ENCODE data around the gene MC2R. TPM values are rescaled to one million over a fixed set of nuclear protein-coding genes. Genes with fewer than 3 reads are reported as not detected.

The MC2R gene
- total and polyA plus RNA-seq, 2 of the 8 experiments (the other 6 are each of a cell fraction or from before 2014, with no cell fraction given): not detected

DNA sequence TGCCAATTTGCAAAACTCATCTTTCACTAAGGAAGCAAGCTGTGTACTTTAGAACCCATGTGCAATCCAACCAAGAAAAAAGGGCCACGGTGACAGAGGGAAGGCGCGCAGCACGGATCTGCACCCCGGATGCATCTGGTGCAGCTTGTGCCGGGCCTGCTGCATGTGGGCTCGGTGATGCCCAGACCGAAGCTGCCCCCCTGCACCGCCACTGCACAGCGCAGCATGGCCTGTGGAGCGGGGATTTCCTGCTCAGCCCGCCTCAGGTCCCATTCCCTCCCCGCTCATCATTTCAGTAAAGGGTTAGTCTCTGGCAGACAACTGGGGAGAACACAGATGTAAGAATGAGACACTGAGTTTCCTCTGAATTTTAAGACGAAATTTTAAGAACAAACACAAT is 43.0 kb downstream of the MC2R start:
- no peaks in the 10 kb centered on the region for H3K36me3 ChIP-seq (ENCODE audit: control insufficient read depth in 2 of 4, insufficient read depth in 4 of 4, low read length in 3 of 4)
- no peak overlapping the region for H3K4me2 ChIP-seq (ENCODE audit: insufficient read depth in 1 of 2, low read depth in 2 of 2, low read length in 2 of 2)
- H3K4me1 ChIP-seq (replicated peaks in 1 of 4; ENCODE audit: control insufficient read depth in 3 of 4, insufficient read depth in 4 of 4, low read length in 3 of 4): peaks cover 0 to 4% (median 1%) of the 10 kb centered on the region in 4 experiments; a peak in 3 of 7 replicates
- 89% methylated on average over 14 of the region's 14 CpGs; no CpG with 5 or more reads in 1 of the 2 experiments for WGBS, 2 experiments (ENCODE audit: extremely low coverage in 1 of 2, insufficient coverage in 1 of 2, insufficient read length in 1 of 2, insufficient replicate concordance in 2 of 2, low coverage in 1 of 2, low lambda C conversion rate in 2 of 2, missing lambda C conversion rate in 1 of 2)
- H3K9me3 ChIP-seq (ENCODE audit: insufficient read depth in 2 of 2, low read depth in 1 of 2, low read length in 1 of 2): no peaks in the 10 kb centered on the region
- no peak overlapping the region for H3K14ac ChIP-seq (ENCODE audit: insufficient read length)
- peaks cover 8% of the 10 kb centered on the region for H3K23me2 ChIP-seq (ENCODE audit: low read depth, low read length)
- H2AK5ac ChIP-seq (ENCODE audit: low read depth, low read length): no peak overlapping the region
- no peak overlapping the region for H3K23ac ChIP-seq (ENCODE audit: insufficient read length)
- CTCF ChIA-PET (ENCODE audit: partially characterized antibody): interaction anchor here (1.2 to 1.6 kb wide), 4 partner anchors 9 to 60 kb away, joined by 3 to 6 read pairs (median 4); no protein-coding TSS in a partner anchor
- no peak overlapping the region for H3K27ac ChIP-seq (ENCODE audit: low read depth, low read length)
- H3K79me2 ChIP-seq (ENCODE audit: control insufficient read depth in 1 of 2, insufficient read depth in 2 of 2, low read length in 2 of 2): no peaks in the 10 kb centered on the region
- FAIRE-seq (no peak), DNase-seq (ENCODE audit: low read depth in 1 of 2, low spot score in 2 of 2) (no peak)
- no peak overlapping the region for H3K18ac ChIP-seq (ENCODE audit: extremely low read depth, low read length)
- POLR2A ChIA-PET (ENCODE audit: partially characterized antibody): no interaction called here
- no peaks in the 10 kb centered on the region for H3K79me1 ChIP-seq (ENCODE audit: low read depth, low read length)
- H2BK15ac ChIP-seq (ENCODE audit: low read length): no peak overlapping the region
- no peak overlapping the region for H3K4me3 ChIP-seq (ENCODE audit: extremely low read depth in 1 of 4, insufficient read depth in 2 of 4, low read depth in 3 of 4, low read length in 4 of 4)
- TF ChIP-seq TCF12 (IDR thresholded peaks at IDR 0.05; ENCODE audit: low read depth, low read length): no peak
- TF ChIP-seq TBP (IDR thresholded peaks at IDR 0.05; ENCODE audit: low read depth, low read length): no peak
- no peak overlapping the region for H3K4ac ChIP-seq (replicated peaks; ENCODE audit: insufficient read length, low read depth, low read length)
- peaks cover 2 to 34% (median 24%) of the 10 kb centered on the region in 4 experiments for H3K27me3 ChIP-seq (replicated peaks in 1 of 4; ENCODE audit: control insufficient read depth in 3 of 4, extremely low read depth in 1 of 4, insufficient read depth in 3 of 4, low read length in 3 of 4)
- H3K56ac ChIP-seq (replicated peaks; ENCODE audit: insufficient read length, low read depth, low read length): no peak overlapping the region
- H4K20me1 ChIP-seq (replicated peaks in 1 of 2; ENCODE audit: control insufficient read depth in 1 of 2, insufficient read depth in 2 of 2, low read length in 2 of 2): no peaks in the 10 kb centered on the region
- H4K91ac ChIP-seq (replicated peaks; ENCODE audit: insufficient read length, low read length): no peak overlapping the region
- H4K5ac ChIP-seq (ENCODE audit: insufficient read length, low read depth, low read length): no peak overlapping the region
- H2BK5ac ChIP-seq (ENCODE audit: low read depth, low read length): no peak overlapping the region
- no peak overlapping the region for H3K9ac ChIP-seq (replicated peaks in 1 of 4; ENCODE audit: extremely low read depth in 1 of 4, low read depth in 3 of 4, low read length in 3 of 4)
- no peak overlapping the region for H4K8ac ChIP-seq (ENCODE audit: extremely low read depth, insufficient read depth, low read length)
- H2BK12ac ChIP-seq (ENCODE audit: low read depth, low read length): no peak overlapping the region; the same call in 1 of the 2 replicates
- H2AFZ ChIP-seq (ENCODE audit: low read length): no peak overlapping the region
- no peak overlapping the region for H2BK20ac ChIP-seq (ENCODE audit: low read length)
- no peak overlapping the region for H2BK120ac ChIP-seq (replicated peaks; ENCODE audit: low read depth, low read length)
